HG03432 (cell line): Measurements from ENCODE around the gene ADAMTS18.
A peak's percentile ranks its signal among the peaks of the same experiment; 100 is the strongest.

ENCODE experiments used
- ATAC-seq: cut with Tn5 transposase; IDR thresholded peaks from one replicate; pipeline ENCODE4 v1.9.1; 2021; ENCODE audit warnings: mild to moderate bottlenecking, moderate library complexity; ENCODE audit not compliant: unreplicated experiment

ADAMTS18 gene

DNA sequence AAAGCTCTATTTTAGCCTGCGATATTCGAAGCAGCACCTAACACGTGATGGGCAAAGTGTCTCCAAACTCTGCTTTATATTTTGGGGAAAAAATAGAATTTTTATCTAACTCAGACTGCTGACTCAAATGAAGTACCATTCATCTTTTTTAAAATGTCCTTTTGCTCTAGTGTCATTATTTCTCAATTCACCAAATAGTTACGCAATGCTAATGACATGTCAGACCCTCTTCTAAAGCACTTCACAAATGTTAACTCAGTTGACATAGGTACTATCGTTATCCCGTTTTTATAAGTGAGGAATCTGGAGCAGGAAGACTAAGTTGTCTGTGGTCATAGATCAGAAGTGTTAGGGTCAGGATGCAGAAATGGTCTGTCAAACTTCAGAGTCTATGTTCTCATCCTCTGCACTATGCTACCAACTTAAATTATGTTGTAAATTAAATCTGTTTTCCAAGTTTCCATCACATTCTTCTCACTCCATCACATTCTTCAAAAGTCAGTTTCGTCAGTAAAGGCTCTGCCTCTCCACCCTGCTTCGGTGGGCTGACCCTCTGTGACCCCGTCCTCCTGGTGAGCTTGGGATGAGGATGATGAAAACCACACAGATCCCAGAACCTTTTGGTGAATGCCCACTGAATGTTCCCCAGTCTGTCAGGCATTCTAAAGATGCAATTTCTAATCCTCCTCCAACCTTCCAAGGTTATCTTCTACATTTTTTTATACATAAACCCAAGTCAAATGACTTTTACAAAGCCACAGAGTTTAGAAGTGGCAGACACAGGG lies 102.8 kb downstream of the ADAMTS18 start:
- no peak for ATAC-seq

DNA sequence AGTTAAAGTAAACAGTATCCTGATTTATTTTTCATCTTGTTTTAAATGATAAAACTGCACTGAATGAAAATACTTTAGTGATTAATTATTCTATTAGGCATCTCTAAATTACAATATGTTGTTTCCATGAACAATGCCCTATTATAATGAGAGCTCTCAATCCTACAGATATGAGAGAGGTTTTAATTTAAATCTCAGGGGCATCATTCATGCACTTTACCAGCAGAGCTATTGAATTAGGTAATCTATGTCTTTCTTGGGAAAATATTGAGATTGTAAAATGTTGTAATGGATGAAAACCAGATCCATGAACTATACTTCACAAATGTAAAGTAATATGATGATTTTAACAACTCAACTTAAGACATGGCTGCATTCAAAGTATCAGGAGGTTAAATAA lies 103.8 kb downstream of the ADAMTS18 start:
- ATAC-seq: no peak

DNA sequence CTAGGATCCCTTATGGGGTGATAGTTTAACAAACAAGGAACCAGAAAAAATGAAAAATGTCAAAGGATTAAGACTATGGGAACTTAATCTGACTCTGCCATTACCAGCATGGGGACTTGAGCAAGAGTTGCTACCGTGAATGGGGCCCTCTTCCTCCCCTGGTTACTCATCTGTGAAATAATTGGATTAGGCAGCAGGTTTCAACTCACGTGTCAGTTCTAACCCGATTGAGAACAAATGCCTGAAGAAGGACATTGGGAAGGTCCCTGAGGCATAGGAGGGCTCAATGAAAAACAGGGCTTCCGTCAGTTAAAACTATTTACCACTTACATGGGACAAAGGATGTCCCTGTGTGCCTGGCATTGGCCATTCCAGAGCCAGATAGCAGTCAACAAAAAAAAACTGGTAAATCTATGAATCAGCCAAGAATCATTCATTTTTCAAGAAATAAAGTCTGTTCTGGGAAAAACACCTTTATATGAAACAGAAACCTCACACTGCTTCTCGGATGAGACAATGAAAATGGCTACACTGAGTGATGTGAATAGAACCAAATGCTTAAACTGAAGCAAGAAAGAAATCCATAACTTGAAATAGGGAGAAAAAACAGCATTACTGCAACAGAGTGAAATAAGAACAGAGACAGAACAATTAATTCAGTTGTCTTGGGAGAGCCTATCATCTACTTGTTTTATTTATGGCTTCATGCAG lies 104.3 kb downstream of the ADAMTS18 start:
- no peak for ATAC-seq

DNA sequence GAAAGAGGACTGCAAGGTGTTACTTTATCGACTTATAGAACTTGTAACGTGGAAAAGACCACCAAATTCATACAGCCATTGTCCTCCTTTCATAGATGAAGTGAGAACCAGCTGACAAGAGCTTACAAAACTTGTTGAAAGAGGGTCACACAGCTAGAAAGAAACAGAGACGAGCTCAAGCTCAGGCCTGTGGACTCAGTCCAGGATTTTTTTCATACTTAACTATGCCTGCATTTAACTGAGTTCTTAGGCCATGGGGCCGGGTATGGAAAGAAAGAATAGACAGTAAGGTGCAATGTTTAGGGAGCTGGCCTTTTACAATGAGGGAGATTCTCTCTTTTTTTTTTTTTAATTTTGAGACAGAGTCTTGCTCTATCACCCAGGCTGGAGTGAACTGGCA lies 106.1 kb downstream of the ADAMTS18 start:
- ATAC-seq: no peak

DNA sequence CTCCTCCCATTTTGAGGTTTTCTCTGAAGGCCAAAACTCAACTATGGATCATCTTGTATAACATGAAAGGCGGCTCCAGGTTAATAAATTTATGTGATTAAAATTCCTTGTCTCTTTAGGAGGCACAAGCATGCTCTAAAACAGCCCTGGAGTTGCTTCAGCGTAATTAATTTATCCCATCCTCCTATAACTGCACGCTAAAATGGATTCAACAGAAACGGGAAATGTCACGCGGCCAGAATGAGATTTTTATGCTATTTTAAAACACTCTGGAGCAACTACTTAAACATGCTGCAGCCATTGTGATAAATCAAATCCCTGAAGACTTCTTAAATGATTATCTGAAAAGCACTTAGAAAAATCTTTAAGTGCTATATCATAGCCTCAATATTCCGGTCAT lies 106.6 kb downstream of the ADAMTS18 start:
- no peak for ATAC-seq

DNA sequence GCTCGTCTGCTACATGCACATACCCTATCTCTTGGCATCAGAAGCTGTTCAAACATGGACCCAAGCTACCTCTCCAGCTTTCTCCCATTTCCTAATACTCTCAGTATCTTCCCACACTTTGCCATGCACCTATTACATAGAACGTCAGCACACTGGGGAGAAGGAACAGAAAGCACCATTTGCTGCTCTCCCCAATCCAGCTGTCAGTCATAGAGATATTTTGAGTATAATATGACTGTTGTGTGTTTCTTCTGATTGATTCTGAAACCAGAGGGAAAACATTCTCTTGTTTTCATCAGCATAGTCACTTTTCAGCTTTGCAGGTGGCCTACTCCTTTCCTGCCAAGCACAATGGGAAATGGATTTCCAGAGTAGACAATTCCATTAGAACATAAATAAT lies 107.1 kb downstream of the ADAMTS18 start:
- no peak for ATAC-seq

DNA sequence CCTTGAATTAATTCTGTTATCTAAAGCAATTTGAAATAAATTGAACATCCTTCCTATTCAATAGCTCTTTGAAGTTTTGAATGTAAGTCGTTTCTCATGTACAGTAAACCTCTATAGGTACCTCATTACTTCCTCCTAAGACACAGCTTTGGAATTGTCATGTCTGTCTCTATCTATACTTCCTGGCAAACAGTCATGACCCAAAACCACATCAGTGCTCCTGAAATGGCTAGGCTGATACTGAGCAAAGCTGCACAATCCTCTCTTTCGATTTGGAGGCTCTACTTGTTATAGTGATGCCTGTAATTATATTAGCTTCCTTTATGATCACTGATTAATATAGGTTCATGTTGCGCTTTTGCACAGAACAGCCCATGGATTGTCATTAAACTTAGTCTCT lies 110.1 kb downstream of the ADAMTS18 start:
- ATAC-seq: no peak

DNA sequence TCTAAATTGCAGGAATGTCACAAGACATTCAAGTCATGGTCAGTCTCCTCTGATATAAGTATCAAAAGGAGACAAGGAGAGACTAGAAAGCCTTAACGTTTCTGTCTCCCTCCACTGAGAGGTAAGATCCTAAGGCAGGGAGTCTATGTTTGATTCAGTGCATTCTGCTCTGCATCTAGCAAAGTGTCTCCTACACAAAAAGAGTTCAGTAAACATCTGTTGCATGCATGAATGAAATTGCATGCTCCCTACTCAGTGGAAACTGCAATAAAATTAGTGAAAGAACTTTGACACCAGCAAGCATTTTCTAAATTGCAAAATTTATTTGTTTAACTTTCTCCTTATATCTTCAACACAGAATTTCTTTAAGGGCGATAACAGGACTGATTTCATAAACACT lies 111.1 kb downstream of the ADAMTS18 start:
- no peak for ATAC-seq

DNA sequence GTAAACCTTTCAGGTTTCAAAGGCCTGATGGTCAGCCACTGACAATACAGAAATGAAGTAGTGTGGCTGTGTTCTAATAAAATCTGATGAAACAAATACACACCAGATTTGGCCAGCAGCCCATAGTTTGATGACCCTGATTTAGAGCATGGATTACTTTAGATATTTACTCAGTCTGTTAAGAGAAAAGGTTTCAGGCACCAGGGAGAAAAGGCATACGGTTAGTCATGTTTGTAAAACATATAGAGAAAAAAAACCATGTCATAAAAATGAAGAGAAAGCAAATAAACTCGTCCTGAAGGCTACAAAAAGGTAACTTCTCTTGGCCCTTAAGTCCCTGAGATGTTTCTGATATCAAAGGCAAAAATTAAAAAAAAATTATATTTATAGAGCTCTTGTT lies 112.1 kb downstream of the ADAMTS18 start:
- ATAC-seq: no peak

DNA sequence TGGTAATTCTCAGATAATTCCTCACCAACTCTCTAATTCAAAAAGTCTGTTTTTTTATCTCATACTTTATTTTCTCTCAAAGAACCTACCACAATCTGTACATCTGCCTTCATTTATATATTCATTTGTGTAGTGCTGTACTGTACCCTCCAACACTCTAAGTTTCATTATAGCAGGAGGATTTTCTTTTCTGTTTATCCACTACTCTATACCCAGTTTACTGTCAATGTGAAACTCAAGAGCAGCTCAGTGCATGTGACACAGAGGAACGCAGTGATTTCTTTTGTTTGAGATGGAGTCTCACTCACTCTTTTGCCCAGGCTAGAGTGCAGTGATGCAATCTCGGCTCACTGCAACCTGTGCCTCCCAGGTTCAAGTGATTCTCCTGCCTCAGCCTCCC lies 117.8 kb downstream of the ADAMTS18 start:
- ATAC-seq: no peak

DNA sequence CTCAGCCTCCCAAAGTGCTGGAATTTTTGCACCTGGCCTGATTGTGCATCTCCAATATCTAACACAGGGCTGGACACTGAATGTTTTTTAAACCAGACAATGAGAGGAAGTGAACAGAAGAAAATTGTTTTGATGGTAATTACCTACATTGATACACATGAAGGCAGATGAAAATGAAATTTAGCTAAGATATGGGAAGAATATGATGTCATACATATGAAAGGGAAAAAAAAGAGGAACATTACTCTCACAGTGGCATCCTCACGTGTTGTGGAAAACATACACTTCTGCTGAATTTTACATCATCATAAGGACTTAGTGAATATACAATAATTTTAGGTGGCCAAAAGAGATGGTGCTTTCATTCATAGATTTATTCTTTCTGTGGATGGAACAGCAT lies 124.0 kb downstream of the ADAMTS18 start:
- no peak for ATAC-seq

DNA sequence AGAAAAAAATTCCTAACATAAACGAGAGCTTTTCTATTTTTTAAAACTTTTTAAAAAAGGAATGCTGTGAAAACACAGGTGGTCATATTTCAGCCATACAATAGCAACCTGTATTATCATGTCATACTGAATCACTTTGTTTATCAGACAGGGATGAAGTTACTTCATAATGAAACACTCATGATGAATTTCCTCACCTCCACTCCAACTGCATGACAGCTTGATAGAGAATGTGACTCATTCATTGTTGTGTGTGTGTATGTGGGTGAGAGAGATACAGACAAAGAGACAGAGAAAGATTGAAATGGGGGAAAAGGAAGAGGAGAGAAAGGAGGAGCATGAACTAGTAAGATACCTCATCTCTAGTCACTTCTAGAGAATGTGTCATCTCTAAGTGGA lies 126.7 kb downstream of the ADAMTS18 start:
- no peak for ATAC-seq

DNA sequence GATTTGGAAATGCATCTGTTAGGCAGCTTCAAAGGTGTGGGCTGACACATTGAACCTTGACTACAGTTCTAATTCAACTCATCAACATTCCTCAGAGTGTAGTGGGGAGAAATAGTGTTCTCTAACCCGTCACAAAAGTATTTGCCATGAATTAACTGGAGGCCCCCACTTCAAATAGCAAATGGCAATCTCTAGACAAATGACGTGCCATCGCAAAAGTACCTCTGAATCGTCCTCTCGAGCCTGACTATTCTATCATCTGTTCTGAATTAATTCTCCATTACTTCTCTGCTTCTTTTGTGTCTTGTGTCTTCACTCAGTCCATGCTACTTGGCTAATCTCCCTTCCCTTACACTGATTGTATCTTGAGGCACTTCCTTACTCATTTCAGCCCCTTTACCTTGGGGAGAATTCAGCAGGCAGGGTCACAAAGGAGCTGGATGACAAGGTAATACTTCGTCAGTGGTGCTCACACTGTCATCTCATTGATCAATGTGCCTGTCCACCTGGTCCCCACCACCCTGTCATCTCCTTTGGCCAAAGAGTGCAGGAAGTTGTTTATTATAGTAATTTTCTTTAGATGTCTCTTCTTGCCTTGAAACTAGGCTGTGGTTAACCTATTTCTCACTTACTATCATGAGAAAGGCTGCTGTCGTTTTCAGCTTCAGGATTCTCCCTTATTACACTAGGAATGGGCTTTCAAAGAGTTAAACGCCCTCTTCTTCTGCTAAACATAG lies 127.2 kb downstream of the ADAMTS18 start:
- no peak for ATAC-seq

DNA sequence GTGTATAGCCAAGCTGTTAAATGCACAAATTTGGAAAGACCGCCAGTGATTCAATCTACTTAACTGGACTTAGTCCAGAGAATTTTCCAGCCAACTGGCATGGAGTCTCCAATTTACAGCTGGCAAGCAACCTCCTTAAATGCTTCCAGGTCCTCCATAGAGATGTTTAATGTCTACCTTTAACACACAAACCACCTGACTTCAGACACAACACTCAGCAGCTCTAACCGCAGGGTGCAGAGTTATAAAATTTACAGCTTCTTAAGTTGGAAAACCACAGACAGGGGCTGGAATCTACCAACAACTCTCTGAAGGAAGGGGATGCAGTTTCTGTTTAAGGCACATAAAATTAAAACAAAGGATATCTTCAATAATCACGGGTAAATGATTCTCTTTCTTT lies 128.8 kb downstream of the ADAMTS18 start:
- no peak for ATAC-seq

DNA sequence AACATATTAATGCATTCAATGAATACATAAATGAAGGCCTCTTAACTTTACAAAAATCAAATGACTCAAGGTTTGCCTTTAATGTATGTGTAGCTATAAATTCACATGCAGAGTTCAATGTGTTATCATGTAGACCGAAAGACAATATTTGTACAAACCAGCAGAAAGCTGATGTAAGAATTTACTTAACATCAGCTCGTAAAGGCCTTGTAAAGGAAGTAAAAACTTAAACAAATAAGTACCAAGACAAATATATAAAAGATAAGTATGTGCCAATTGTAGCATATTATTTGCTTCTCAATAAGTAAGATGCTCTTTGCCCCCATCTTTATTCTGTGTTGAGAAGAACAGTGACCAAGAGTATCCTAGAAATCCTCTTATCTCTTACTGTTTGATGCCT lies 130.0 kb downstream of the ADAMTS18 start:
- no peak for ATAC-seq

DNA sequence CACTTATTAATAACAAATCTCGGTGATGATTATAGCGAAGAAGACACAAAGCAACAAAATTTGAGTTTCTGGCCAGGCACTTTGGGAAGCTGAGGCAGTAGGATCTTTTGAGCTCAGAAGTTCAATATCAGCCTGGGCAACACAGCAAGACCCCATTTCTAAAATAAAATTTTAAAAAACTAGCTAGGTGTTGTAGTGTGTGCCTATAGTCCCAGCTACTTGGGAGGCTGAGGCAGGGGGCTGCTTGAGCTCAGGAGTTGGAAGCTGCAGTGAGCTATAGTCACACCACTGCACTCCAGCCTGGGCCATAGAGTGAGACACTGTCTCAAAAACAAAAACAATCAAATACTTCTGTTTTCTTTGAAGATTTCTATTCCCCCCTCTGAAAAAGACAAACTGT lies 130.7 kb downstream of the ADAMTS18 start:
- ATAC-seq: no peak

DNA sequence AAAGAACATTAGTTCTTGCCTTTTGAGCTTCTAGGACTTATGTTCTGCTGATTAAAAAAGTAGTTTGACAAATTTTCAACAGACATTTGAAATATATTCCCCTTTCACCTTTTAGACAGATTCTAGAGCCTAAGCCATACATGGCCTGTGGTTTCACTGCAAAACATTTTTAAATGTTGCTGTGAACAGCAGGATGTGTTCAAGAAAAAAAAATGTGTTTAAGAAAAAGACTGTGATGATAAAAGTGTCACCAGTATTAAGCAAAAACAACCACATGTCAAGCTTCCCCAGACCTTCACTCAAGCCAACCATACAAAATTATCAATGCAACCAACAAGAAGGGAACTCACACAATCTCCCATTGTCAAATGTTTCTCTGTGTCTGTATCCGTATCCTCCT lies 132.2 kb downstream of the ADAMTS18 start:
- no peak for ATAC-seq

DNA sequence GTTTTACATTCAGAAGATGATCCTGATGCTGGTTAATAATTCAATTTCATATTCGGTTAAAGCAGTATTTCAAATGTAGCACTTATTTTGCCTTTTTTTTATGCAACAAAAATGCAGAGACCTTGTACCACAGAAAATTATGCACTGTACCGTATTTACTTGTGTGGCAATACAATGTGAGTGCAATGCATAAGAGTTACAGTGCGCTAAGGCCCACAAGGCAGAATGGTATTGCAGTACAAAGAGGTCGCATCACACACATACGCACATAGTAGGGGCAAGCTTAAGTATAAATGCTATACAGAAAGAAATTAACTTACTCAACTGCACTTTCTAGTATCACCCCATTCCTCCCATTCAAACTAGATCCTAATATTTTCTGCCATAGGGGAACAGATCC lies 132.6 kb downstream of the ADAMTS18 start:
- no peak for ATAC-seq

DNA sequence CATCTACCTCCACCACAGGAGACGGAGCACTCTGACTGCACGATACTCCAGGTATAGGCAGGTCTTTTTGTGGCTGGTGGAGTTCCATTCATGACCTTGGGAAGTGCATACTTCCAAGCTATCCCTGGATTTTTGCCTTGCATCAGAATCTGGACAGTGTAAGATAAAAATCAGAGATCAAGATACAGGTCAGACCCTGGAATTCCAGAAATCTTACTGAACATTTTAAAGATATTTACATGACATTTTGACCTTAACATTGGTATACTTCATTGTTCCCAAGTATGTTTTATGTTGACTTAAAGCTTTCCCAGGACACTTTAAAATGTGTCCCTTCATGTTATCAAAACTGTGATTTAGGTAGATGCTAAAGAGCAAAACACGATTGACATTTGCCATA lies 134.6 kb downstream of the ADAMTS18 start:
- no peak for ATAC-seq

DNA sequence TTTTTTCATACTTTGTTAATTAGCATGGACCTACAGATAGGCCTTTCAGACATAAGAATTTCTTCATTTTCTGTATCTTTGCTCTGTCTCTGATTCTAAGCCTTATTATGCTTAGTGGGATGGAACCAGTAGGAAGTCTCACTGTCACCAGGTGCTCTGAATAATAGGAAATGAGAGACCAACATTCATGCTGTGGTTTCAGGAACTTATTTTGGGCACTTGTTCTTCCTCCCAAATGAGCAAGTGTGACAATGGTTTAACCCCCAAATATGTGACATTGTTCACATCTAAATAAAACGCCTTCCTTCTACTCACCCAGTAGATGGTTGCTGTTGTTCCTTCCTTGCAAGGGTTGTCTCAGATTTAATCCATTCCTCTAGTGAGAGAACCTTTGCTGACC lies 135.4 kb downstream of the ADAMTS18 start:
- peak; percentile 63 for ATAC-seq

DNA sequence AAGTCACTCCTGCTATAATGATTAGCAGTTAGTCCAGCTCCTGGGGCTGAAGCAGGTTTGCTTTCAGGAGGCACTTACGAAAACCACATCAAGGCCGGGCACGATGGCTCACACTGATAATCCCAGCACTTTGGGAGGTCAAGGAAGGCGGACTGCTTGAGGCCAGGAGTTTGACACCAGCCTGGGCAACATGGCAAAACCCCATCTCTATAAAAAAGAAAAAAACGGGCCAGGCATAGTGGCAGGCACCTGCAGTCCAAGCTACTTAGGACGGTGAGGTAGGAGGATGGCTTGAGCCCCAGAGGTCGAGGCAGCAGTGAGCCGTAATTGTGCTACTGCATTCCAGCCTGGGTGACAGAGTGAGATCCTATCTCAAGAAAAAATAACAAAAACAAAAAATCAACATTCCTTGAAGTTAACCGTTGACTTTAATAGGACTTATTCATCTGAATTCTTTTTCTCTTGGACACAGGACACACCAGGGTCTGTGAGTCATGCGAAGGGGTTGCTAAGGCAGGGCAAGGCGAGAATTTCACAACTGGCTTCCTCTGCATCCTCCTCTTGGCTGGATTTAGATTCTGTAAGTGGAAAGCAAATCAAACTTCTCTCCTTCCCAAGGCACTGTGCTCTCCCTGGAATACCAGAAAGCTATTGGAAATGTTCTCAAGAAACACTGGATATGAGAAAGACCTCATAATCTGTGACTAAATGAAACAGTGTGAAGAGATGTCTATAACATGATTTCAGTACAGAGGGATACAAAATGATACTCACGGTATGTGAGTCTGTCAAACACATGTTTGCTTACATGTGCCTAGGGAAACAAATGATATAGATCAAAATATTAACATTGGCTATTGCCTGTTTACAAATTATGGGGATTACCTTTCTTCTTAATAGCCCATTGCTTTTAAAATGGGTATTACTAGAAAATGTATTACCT lies 136.1 kb downstream of the ADAMTS18 start:
- ATAC-seq: no peak
